ENCODE data around the gene KHNYN. TPM values are rescaled to one million over a fixed set of nuclear protein-coding genes. Genes with fewer than 3 reads are reported as not detected.

KHNYN gene
- total and polyA plus RNA-seq, 2 of the 8 experiments (the other 6 are each of a cell fraction or from before 2014, with no cell fraction given), result 7.6 to 22.3 TPM

DNA sequence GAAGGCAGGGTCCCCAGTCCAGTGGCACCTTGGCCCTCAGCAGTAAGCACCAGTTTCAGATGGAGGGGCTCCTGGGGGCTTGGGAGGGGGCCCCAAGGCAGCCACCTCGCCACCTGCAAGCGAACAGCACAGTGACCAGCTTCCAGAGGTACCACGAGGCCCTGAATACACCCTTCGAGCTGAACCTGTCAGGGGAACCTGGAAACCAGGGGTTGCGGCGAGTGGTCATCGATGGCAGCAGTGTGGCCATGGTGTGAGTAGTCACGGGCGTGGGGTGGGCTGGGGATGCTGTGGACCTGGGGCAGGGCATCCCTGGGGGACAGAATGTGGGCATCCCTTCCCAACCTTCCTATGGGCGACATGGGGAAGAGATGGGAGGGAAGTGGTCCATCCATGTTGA is 19.8 kb upstream of the KHNYN start:
- Histone ChIP-seq H4K8ac (ENCODE audit: extremely low read depth, insufficient read depth, low read length) (no peak overlapping the region), H3K27me3 (replicated peaks in 1 of 4; ENCODE audit: control insufficient read depth in 3 of 4, extremely low read depth in 1 of 4, insufficient read depth in 3 of 4, low read length in 3 of 4) (0 out of 7 replicates have a peak, but pooled peaks cover 0 to 2% (median 0%) of the 10 kb centered on the region in 4 experiments), H2AK5ac (ENCODE audit: low read depth, low read length) (no peak overlapping the region), H2BK15ac (ENCODE audit: low read length) (no peak overlapping the region), H3K18ac (ENCODE audit: extremely low read depth, low read length) (no peak overlapping the region), H3K56ac (replicated peaks; ENCODE audit: insufficient read length, low read depth, low read length) (no peak overlapping the region), H3K9ac (replicated peaks in 1 of 4; ENCODE audit: extremely low read depth in 1 of 4, low read depth in 3 of 4, low read length in 3 of 4) (no peak overlapping the region), H3K23me2 (ENCODE audit: low read depth, low read length) (no peaks in the 10 kb centered on the region; the same call in 1 of the 2 replicates), H3K4me1 (replicated peaks in 1 of 4; ENCODE audit: control insufficient read depth in 3 of 4, insufficient read depth in 4 of 4, low read length in 3 of 4) (no peaks in the 10 kb centered on the region), H2AFZ (ENCODE audit: low read length) (no peak overlapping the region), H2BK12ac (ENCODE audit: low read depth, low read length) (no peak overlapping the region), H3K9me3 (ENCODE audit: insufficient read depth in 2 of 2, low read depth in 1 of 2, low read length in 1 of 2) (no peaks in the 10 kb centered on the region), H3K79me2 (ENCODE audit: control insufficient read depth in 1 of 2, insufficient read depth in 2 of 2, low read length in 2 of 2) (no peaks in the 10 kb centered on the region), H3K4me2 (ENCODE audit: insufficient read depth in 1 of 2, low read depth in 2 of 2, low read length in 2 of 2) (no peak overlapping the region), H2BK5ac (ENCODE audit: low read depth, low read length) (no peak overlapping the region), H2BK120ac (replicated peaks; ENCODE audit: low read depth, low read length) (no peak overlapping the region), H4K91ac (replicated peaks; ENCODE audit: insufficient read length, low read length) (no peak overlapping the region), H3K79me1 (ENCODE audit: low read depth, low read length) (peaks cover 3% of the 10 kb centered on the region; the same call in 1 of the 2 replicates), H3K14ac (ENCODE audit: insufficient read length) (no peak overlapping the region), H3K36me3 (ENCODE audit: control insufficient read depth in 2 of 4, insufficient read depth in 4 of 4, low read length in 3 of 4) (peaks cover 4 to 11% (median 7%) of the 10 kb centered on the region in 4 experiments; a peak in 5 of 8 replicates), H2BK20ac (ENCODE audit: low read length) (no peak overlapping the region), H3K4me3 (ENCODE audit: extremely low read depth in 1 of 4, insufficient read depth in 2 of 4, low read depth in 3 of 4, low read length in 4 of 4) (no peak overlapping the region), H4K5ac (ENCODE audit: insufficient read length, low read depth, low read length) (no peak overlapping the region), H4K20me1 (replicated peaks in 1 of 2; ENCODE audit: control insufficient read depth in 1 of 2, insufficient read depth in 2 of 2, low read length in 2 of 2) (no peaks in the 10 kb centered on the region), H3K23ac (ENCODE audit: insufficient read length) (no peak overlapping the region), H3K27ac (ENCODE audit: low read depth, low read length) (no peak overlapping the region), H3K4ac (replicated peaks; ENCODE audit: insufficient read length, low read depth, low read length) (no peak overlapping the region)
- ChIA-PET CTCF (ENCODE audit: partially characterized antibody) (interaction anchor here (0.8 to 9.6 kb wide), 22 partner anchors 8 to 112 kb away, joined by 3 to 101 read pairs (median 5); partner anchors contain the start of genes ADCY4, CBLN3, CIDEB and KHNYN), POLR2A (ENCODE audit: partially characterized antibody) (interaction anchor here (0.9 to 5.0 kb wide), 3 partner anchors 10 to 21 kb away, joined by 3 to 25 read pairs (median 5); partner anchors contain the start of genes CBLN3 and KHNYN)
- DNase-seq (ENCODE audit: low read depth in 1 of 2, low spot score in 2 of 2), result no peak
- FAIRE-seq, result no peak
- WGBS, 2 experiments (ENCODE audit: extremely low coverage in 1 of 2, insufficient coverage in 1 of 2, insufficient read length in 1 of 2, insufficient replicate concordance in 2 of 2, low coverage in 1 of 2, low lambda C conversion rate in 2 of 2, missing lambda C conversion rate in 1 of 2), result 89% methylated on average over 10 of the region's 10 CpGs; no CpG with 5 or more reads in 1 of the 2 experiments
- no peak for TF ChIP-seq YY1 (IDR thresholded peaks at IDR 0.05; ENCODE audit: low read depth, low read length)
- TF ChIP-seq JUND (IDR thresholded peaks at IDR 0.05; ENCODE audit: low read length), result no peak
- TF ChIP-seq TAF1 (IDR thresholded peaks at IDR 0.05; ENCODE audit: low read depth, low read length), result no peak
- TF ChIP-seq, protein P1, sequence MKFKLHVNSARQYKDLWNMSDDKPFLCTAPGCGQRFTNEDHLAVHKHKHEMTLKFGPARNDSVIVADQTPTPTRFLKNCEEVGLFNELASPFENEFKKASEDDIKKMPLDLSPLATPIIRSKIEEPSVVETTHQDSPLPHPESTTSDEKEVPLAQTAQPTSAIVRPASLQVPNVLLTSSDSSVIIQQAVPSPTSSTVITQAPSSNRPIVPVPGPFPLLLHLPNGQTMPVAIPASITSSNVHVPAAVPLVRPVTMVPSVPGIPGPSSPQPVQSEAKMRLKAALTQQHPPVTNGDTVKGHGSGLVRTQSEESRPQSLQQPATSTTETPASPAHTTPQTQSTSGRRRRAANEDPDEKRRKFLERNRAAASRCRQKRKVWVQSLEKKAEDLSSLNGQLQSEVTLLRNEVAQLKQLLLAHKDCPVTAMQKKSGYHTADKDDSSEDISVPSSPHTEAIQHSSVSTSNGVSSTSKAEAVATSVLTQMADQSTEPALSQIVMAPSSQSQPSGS (IDR thresholded peaks at IDR 0.05; ENCODE audit: low read length), result no peak
- no peak for TF ChIP-seq NRF1 (IDR thresholded peaks at IDR 0.05; ENCODE audit: low read depth, low read length)
- TF ChIP-seq TBP (IDR thresholded peaks at IDR 0.05; ENCODE audit: low read depth, low read length), result no peak
- no peak for TF ChIP-seq HDAC6 (IDR thresholded peaks at IDR 0.05; ENCODE audit: low read depth, low read length)
- TF ChIP-seq, protein P2, sequence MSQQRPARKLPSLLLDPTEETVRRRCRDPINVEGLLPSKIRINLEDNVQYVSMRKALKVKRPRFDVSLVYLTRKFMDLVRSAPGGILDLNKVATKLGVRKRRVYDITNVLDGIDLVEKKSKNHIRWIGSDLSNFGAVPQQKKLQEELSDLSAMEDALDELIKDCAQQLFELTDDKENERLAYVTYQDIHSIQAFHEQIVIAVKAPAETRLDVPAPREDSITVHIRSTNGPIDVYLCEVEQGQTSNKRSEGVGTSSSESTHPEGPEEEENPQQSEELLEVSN (IDR thresholded peaks at IDR 0.05), result no peak
- no peak for TF ChIP-seq CEBPB (IDR thresholded peaks at IDR 0.05; ENCODE audit: low read depth, low read length)
- TF ChIP-seq POLR2AphosphoS5 (IDR thresholded peaks at IDR 0.05; ENCODE audit: low read depth, low read length), result no peak
- TF ChIP-seq TAF7 (optimal IDR thresholded peaks at IDR 0.05; ENCODE audit: borderline replicate concordance, low read depth, low read length), result no peak
- TF ChIP-seq SIX5 (IDR thresholded peaks at IDR 0.05; ENCODE audit: low read depth, low read length), result no peak
- TF ChIP-seq SP4 (IDR thresholded peaks at IDR 0.05; ENCODE audit: low read length), result no peak
